IPS-20b (cell line): Measurements from ENCODE around the gene GRIN3B.
"Not testable (repeated sequence)": the region's sequence is repeated elsewhere in the genome, so short reads cannot be mapped to it uniquely, and the experiment has no call there.

Source experiments
- H3K27ac ChIP-seq: one replicate; pipeline ENCODE4 v1.5.1; 2013; ENCODE audit warnings: low read length
- H3K27me3 ChIP-seq: 2 replicates; pipeline ENCODE4 v1.6.1; 2013; ENCODE audit warnings: mild to moderate bottlenecking, low read length, inconsistent platforms; ENCODE audit not compliant: insufficient read depth
- H3K36me3 ChIP-seq: 2 replicates; pipeline ENCODE4 v1.6.1; 2013; ENCODE audit warnings: low read depth, mild to moderate bottlenecking, inconsistent platforms, low read length, moderate library complexity; ENCODE audit not compliant: insufficient read depth
- H3K4me1 ChIP-seq: 2 replicates; pipeline ENCODE4 v1.6.1; 2013; ENCODE audit warnings: mild to moderate bottlenecking, control low read depth, inconsistent platforms, low read length, moderate library complexity; ENCODE audit not compliant: insufficient read depth
- H3K4me3 ChIP-seq: 2 replicates; pipeline ENCODE4 v1.5.1; 2013; ENCODE audit warnings: mild to moderate bottlenecking, low read length, inconsistent platforms
- H3K9ac ChIP-seq: 2 replicates; pipeline ENCODE4 v1.6.1; 2013; ENCODE audit warnings: low read depth, mild to moderate bottlenecking, inconsistent platforms, low read length, moderate library complexity
- H3K9me3 ChIP-seq: 2 replicates; pipeline ENCODE4 v1.6.1; 2013; ENCODE audit warnings: mild to moderate bottlenecking, low read depth, low read length, inconsistent platforms; ENCODE audit not compliant: insufficient read depth

Gene GRIN3B

GRCh38 chr19:957578-957977 lies 42.6 kb upstream of the GRIN3B start:
- H3K27me3 ChIP-seq, H3K9me3 ChIP-seq, H3K36me3 ChIP-seq, H3K9ac ChIP-seq, H3K4me3 ChIP-seq, H3K27ac ChIP-seq: not testable (repeated sequence)
- H3K4me1 ChIP-seq = peaks cover 16% of the 10 kb centered on the region; the same call in 1 of the 2 replicates

- Histone ChIP-seq H3K4me3 (no peak overlapping the region), H3K27ac (no peak overlapping the region), H3K4me1 (peaks cover 14% of the 10 kb centered on the region; the same call in 1 of the 2 replicates), H3K9me3 (no peaks in the 10 kb centered on the region), H3K36me3 (peaks cover 12% of the 10 kb centered on the region), H3K27me3 (no peaks in the 10 kb centered on the region), H3K9ac (no peak overlapping the region)
Measured at GRCh38 chr19:958967-959855, 41.0 kb upstream of the GRIN3B start.

GRCh38 chr19:960020-960419 lies 40.2 kb upstream of the GRIN3B start:
- H3K4me3 ChIP-seq = no peak overlapping the region
- no peak overlapping the region for H3K9ac ChIP-seq
- H3K4me1 ChIP-seq = peaks cover 11% of the 10 kb centered on the region; the same call in 1 of the 2 replicates
- H3K9me3 ChIP-seq = no peaks in the 10 kb centered on the region
- peaks cover 20% of the 10 kb centered on the region for H3K36me3 ChIP-seq
- H3K27ac ChIP-seq = no peak overlapping the region
- H3K27me3 ChIP-seq = no peaks in the 10 kb centered on the region

DNA sequence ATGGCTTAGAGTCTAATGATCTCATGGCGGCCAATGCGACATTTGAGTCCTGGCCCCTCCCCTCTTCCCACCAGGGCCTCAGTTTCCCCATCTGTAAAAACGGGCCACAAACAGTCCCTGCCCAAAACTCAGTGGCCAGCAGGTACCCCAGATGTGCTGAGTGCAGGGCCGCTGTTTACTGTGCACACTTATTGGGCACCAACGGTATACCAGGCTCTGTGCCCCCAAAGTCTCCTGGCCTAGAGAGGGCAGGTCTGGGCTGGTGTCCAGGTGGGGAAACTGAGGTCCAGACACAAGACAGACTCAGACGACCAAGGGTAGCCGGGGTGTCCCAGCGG lies 39.6 kb upstream of the GRIN3B start:
- Histone ChIP-seq H3K4me3 (no peak overlapping the region), H3K4me1 (peaks cover 11% of the 10 kb centered on the region; the same call in 1 of the 2 replicates), H3K9me3 (no peaks in the 10 kb centered on the region), H3K27ac (no peak overlapping the region), H3K36me3 (peaks cover 26% of the 10 kb centered on the region), H3K9ac (no peak overlapping the region), H3K27me3 (no peaks in the 10 kb centered on the region)

DNA sequence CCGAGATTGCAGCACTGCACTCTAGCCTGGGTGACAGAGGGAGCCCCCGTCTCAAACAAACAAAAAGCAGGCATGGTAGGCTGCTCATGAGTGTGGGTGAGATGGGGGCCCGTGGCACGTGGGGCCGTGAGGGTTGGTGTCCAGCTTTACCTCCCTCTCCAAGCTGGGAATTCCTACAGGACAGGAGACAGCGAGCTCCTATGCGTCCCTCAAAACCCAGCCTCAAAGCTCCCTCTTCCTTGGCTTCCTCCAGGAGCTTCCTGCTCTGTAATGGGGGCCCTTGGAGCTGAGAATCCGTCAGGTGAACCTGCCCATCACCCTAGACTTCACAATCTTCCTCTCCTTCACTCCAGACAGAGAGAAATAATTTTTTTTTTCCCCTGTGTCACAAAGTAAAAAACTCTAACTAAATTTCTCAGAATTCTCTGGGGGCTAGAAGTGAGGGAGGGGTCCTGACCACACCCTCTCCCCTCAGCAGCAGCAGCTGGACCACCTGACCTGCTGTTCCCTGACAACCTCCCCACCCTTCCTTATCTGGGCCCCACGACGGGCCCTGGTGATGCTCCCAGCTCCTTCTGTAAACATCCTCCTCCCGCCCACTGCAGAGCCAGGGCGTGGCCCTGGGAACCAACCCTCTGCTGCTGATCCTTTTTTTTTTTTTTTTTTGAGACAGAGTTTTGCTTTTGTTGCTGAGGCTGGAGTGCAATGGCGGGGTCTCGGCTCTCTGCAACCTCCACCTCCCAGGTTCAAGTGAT lies 38.2 kb upstream of the GRIN3B start:
- peaks cover 4% of the 10 kb centered on the region; the same call in 1 of the 2 replicates for H3K4me1 ChIP-seq
- H3K9me3 ChIP-seq = 0 out of 2 replicates have a peak, but pooled peaks cover 3% of the 10 kb centered on the region
- H3K27me3 ChIP-seq = no peaks in the 10 kb centered on the region
- no peak overlapping the region for H3K4me3 ChIP-seq
- H3K9ac ChIP-seq = no peak overlapping the region
- H3K27ac ChIP-seq = no peak overlapping the region
- peaks cover 34% of the 10 kb centered on the region for H3K36me3 ChIP-seq

- Histone ChIP-seq H3K27me3 (no peaks in the 10 kb centered on the region), H3K27ac (no peak overlapping the region), H3K9me3 (0 out of 2 replicates have a peak, but pooled peaks cover 3% of the 10 kb centered on the region), H3K4me1 (peaks cover 4% of the 10 kb centered on the region; the same call in 1 of the 2 replicates), H3K4me3 (no peak overlapping the region), H3K9ac (no peak overlapping the region), H3K36me3 (peaks cover 39% of the 10 kb centered on the region)
Measured at GRCh38 chr19:962683-963400, 37.4 kb upstream of the GRIN3B start.

GRCh38 chr19:963486-963951 lies 36.7 kb upstream of the GRIN3B start:
- H3K4me1 ChIP-seq = peaks cover 4% of the 10 kb centered on the region; the same call in 1 of the 2 replicates
- 0 out of 2 replicates have a peak, but pooled peaks cover 3% of the 10 kb centered on the region for H3K9me3 ChIP-seq
- H3K4me3 ChIP-seq = no peak overlapping the region
- peaks cover 43% of the 10 kb centered on the region for H3K36me3 ChIP-seq
- H3K27me3 ChIP-seq = no peaks in the 10 kb centered on the region
- H3K9ac ChIP-seq = no peak overlapping the region
- H3K27ac ChIP-seq = no peak overlapping the region

DNA sequence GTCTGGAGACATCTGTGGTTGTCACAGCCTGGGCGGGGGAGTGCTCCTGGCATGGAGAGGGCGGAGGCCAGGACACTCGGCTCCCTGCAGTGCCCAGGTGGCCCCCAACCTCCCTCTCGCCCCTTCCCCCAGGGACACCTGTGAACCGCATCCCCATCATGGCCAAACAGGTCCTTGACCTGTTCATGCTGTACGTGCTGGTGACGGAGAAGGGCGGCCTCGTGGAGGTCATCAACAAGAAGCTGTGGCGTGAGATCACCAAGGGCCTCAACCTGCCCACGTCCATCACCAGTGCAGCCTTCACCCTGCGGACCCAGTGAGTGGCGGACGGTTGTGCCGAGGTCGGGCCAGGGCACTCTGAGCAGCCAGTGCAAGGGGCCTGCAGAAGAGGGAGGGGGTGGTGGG lies 36.1 kb upstream of the GRIN3B start:
- Histone ChIP-seq H3K27me3 (no peaks in the 10 kb centered on the region), H3K9ac (no peak overlapping the region), H3K27ac (no peak overlapping the region), H3K9me3 (0 out of 2 replicates have a peak, but pooled peaks cover 3% of the 10 kb centered on the region), H3K4me3 (no peak overlapping the region), H3K36me3 (peaks cover 45% of the 10 kb centered on the region), H3K4me1 (peaks cover 4% of the 10 kb centered on the region; the same call in 1 of the 2 replicates)

DNA sequence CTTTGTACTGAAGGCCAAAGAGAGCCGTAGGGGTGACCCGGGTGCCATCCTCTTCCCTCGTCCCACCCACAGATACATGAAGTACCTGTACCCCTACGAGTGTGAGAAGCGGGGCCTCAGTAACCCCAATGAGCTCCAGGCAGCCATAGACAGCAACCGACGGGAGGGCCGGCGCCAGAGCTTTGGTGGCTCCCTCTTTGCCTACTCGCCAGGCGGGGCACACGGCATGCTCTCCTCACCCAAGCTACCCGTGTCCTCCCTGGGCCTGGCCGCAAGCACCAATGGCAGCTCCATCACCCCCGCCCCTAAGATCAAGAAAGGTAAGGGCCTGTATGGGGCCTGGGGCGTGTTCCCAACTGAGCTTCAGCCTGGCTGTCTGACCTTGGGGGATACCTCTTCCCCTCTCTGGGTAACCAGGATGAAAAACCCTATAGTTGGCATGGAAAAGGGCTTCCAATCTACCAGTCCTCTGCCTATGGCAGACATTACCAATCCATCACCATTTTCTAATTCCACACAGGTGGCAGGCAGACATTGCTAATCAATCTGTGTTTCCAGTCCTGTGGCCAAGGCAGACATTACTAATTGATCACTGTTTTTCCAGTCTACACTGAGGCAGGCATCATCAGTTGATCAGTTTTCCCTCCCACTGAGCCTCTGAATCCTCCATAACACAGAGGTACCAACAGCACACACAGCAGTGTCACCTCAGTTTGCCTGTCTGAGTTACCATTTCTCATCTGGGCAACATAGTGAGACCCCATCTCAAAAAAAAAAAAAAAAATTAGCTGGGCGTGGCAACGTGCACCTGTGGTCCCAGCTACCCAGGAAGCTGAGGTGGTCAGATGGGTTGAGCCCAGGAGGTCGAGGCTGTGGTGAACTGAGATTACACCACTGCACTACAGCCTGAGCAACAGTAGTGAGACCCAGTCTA lies 35.2 kb upstream of the GRIN3B start:
- no peaks in the 10 kb centered on the region for H3K27me3 ChIP-seq
- H3K27ac ChIP-seq = no peak overlapping the region
- H3K4me1 ChIP-seq = peaks cover 4% of the 10 kb centered on the region; the same call in 1 of the 2 replicates
- peaks cover 48% of the 10 kb centered on the region for H3K36me3 ChIP-seq
- H3K9ac ChIP-seq = no peak overlapping the region
- no peak overlapping the region for H3K4me3 ChIP-seq
- H3K9me3 ChIP-seq = peaks cover 3% of the 10 kb centered on the region; the same call in 1 of the 2 replicates

- Histone ChIP-seq H3K4me3 (no peak overlapping the region), H3K9me3 (peaks cover 12% of the 10 kb centered on the region), H3K36me3 (peaks cover 60% of the 10 kb centered on the region), H3K4me1 (peaks cover 4% of the 10 kb centered on the region; the same call in 1 of the 2 replicates), H3K9ac (no peak overlapping the region), H3K27ac (no peak overlapping the region), H3K27me3 (no peaks in the 10 kb centered on the region)
Measured at GRCh38 chr19:966485-967088, 33.6 kb upstream of the GRIN3B start.
